ENCODE data around the gene ESYT3. TPM values are rescaled to one million over a fixed set of nuclear protein-coding genes. Genes with fewer than 3 reads are reported as not detected.

The ESYT3 gene
- total RNA-seq, 1 experiment from 2014 or later, result 6.3 TPM

DNA sequence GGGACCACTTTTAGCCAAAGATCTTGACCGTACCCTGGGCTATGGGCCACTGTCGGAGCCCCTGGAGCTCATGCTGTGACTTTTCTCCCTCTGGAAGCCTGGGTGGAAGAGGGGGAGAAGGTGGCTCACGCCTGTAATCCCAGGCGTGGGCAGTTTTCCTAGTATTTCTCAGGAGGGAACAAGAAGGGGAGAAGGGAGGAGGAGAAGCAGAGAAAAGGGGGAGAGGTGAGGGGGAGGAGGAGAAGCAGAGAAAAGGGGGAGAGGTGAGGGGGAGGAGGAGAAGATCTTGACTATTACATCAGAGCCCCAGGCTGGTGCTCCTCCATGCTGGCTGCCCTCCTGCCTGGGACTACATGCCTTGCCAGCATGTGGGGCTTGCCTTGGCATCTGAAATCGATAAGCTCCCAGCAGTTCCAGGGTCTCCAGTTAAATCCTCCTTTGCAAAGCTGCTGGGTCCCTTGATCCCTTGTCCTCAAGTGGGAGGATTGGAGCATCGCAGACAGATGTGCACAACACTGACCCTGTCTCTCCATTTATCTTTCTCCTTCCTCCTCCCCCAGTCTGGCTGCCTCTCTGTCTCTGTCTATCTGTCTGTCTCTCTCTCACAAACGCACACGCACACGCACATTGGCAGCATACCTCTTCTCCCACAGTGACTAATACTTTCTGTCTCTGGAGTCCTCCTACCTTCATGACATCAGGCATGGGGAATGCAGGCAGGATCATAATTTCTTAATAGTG, 44.4 kb upstream of the ESYT3 start:
- no peak overlapping the region for H3K9ac ChIP-seq (ENCODE audit: extremely low read depth, insufficient read length, low read length)
- peak overlapping the region in 2 of 3 experiments; percentile 2 to 4; a peak in 3 of 7 replicates for H3K27ac Mint-ChIP-seq
- H4K5ac ChIP-seq (ENCODE audit: insufficient read length, low read depth, low read length), result no peak overlapping the region
- no peak overlapping the region for H3K14ac ChIP-seq (ENCODE audit: insufficient read depth, low read length)
- H2BK20ac ChIP-seq (ENCODE audit: low read depth, low read length, poor library complexity, severe bottlenecking), result no peak overlapping the region
- H3K9me3 Mint-ChIP-seq, result no peaks in the 10 kb centered on the region; a peak in 1 of 5 replicates
- H4K8ac ChIP-seq (replicated peaks; ENCODE audit: insufficient read length, low read depth, low read length), result no peak overlapping the region
- H3K27ac ChIP-seq (ENCODE audit: insufficient read length, low read depth, low read length), result no peak overlapping the region
- TF ChIP-seq, protein P1, sequence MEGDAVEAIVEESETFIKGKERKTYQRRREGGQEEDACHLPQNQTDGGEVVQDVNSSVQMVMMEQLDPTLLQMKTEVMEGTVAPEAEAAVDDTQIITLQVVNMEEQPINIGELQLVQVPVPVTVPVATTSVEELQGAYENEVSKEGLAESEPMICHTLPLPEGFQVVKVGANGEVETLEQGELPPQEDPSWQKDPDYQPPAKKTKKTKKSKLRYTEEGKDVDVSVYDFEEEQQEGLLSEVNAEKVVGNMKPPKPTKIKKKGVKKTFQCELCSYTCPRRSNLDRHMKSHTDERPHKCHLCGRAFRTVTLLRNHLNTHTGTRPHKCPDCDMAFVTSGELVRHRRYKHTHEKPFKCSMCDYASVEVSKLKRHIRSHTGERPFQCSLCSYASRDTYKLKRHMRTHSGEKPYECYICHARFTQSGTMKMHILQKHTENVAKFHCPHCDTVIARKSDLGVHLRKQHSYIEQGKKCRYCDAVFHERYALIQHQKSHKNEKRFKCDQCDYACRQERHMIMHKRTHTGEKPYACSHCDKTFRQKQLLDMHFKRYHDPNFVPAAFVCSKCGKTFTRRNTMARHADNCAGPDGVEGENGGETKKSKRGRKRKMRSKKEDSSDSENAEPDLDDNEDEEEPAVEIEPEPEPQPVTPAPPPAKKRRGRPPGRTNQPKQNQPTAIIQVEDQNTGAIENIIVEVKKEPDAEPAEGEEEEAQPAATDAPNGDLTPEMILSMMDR (conservative IDR thresholded peaks at IDR 0.05), result no peak
- no peak overlapping the region for H2BK15ac ChIP-seq (ENCODE audit: low read depth, low read length)
- no peaks in the 10 kb centered on the region for H3K27me3 ChIP-seq (ENCODE audit: insufficient read depth, low read length)
- no peak overlapping the region for H3T11ph ChIP-seq (ENCODE audit: low read length)
- peaks cover 3% of the 10 kb centered on the region; the same call in 1 of the 2 replicates for H3K4me1 ChIP-seq (ENCODE audit: insufficient read depth, low read length)
- no peak overlapping the region for H3K23ac ChIP-seq (ENCODE audit: insufficient read length, low read depth, low read length)
- H3K9me3 ChIP-seq (ENCODE audit: control insufficient read depth, low read depth, low read length), result no peaks in the 10 kb centered on the region
- DNase-seq, result no peak
- no peak overlapping the region for H2BK120ac ChIP-seq (ENCODE audit: low read depth, low read length, poor library complexity, severe bottlenecking)
- H3K27me3 Mint-ChIP-seq (ENCODE audit: low read depth), result no peaks in the 10 kb centered on the region; the same call in 1 of the 2 replicates
- no peak overlapping the region for H3K4me2 ChIP-seq (ENCODE audit: insufficient read depth, insufficient read length, low read length)
- no peaks in the 10 kb centered on the region for H3K79me2 ChIP-seq (ENCODE audit: insufficient read depth, low read length)
- no peak overlapping the region for H4K91ac ChIP-seq (ENCODE audit: insufficient read length, low read depth, low read length)
- peaks cover 0 to 2% (median 0%) of the 10 kb centered on the region in 3 experiments; a peak in 3 of 7 replicates for H3K36me3 Mint-ChIP-seq (ENCODE audit: insufficient read depth in 1 of 3, low read depth in 3 of 3)
- WGBS (ENCODE audit: extremely low coverage, insufficient read length, low lambda C conversion rate), result no CpG with 5 or more reads among the region's 9 CpGs
- no peak overlapping the region for H2BK5ac ChIP-seq (ENCODE audit: insufficient read length, low read length)
- H3K18ac ChIP-seq (ENCODE audit: insufficient read length, low read depth, low read length), result no peak overlapping the region
- no peaks in the 10 kb centered on the region for H3K23me2 ChIP-seq (ENCODE audit: insufficient read length, low read depth, low read length, poor library complexity, severe bottlenecking)
- no peak overlapping the region for H2AFZ ChIP-seq (ENCODE audit: low read length)
- H2AK5ac ChIP-seq (ENCODE audit: insufficient read length, low read length), result no peak overlapping the region
- no peak overlapping the region for H3K56ac ChIP-seq (ENCODE audit: insufficient read length, low read depth, low read length)
- H3K4me1 Mint-ChIP-seq, result peaks cover 4 to 5% of the 10 kb centered on the region in 2 experiments; a peak in 3 of 4 replicates
- no peak overlapping the region for H3K4ac ChIP-seq (ENCODE audit: low read depth, low read length)
- H2BK12ac ChIP-seq (ENCODE audit: insufficient read length, low read depth, low read length), result no peak overlapping the region
- H3K79me1 ChIP-seq (ENCODE audit: insufficient read depth, low read depth, low read length, poor library complexity, severe bottlenecking), result no peaks in the 10 kb centered on the region
- no peak overlapping the region for H3K4me3 Mint-ChIP-seq
- H4K20me1 ChIP-seq (ENCODE audit: control insufficient read depth, insufficient read depth, insufficient read length), result no peaks in the 10 kb centered on the region
